ENCODE measurements around the gene MBD3L4. TPM values are rescaled to one million over a fixed set of nuclear protein-coding genes. Genes with fewer than 3 reads are reported as not detected.
A peak's percentile ranks its signal among the peaks of the same experiment; 100 is the strongest.

The MBD3L4 gene
- total and polyA plus RNA-seq, 10 of the 15 experiments (the other 5 are each of a cell fraction or from before 2014, with no cell fraction given), result not detected

DNA sequence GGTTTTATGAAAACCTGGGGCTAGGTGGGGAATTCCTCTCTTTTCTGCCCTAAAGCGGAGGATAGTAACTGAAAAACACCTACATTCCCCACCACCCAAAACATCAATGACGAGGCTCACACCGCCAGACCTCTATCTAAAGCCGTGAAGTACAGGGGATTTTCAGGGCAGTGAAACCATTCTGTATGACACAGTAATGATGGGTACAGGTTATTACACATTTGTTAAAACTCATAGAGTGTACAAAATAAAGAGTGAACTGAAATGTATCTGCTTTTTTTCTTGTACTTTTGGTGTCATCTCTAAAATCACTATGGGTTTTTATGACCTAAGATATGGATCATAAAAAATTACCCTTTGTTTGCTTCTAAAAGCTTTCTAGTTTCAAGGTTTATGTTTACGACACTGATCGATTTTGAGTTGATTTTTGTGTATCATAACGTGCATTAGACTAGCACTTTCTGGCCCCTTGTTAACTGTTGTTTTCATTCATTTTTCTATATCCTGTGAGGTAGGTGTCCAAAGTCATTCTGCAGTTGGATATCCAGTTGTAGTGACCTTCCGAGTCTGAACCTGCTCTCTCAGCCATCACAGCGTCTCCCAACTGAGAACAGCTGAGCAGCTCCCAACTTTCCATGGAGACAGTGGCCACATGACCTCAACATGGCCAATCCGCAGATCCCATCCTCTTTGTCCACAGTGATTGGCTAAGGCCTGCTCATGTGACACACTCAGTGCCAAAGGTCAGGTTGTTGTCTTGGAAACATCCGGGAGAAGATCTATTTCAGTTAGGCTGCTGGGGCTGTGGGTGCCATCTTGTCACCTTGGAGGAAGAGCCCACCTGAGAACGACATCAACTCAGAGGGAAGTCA lies 29.0 kb downstream of the MBD3L4 start (continued):
- peak; percentile 52; the same call in 1 of the 2 replicates for TF ChIP-seq CREB1 (IDR thresholded peaks at IDR 0.05; ENCODE audit: low read depth)

- in situ Hi-C loops (cut with MboI), result no loop called here
- H2AFZ ChIP-seq (ENCODE audit: control insufficient read depth, low read depth, low read length), result no peak overlapping the region
- BruUV-seq (replicated peaks), result no TSS peak
- no peaks in the 10 kb centered on the region for H4K20me1 ChIP-seq (ENCODE audit: control insufficient read depth, insufficient read depth)
- FAIRE-seq, result no peak
- H3K9ac ChIP-seq (ENCODE audit: control insufficient read depth, insufficient read depth, low read length), result no peak overlapping the region
- intact Hi-C loops (cut with micrococcal nuclease; ENCODE audit: unreplicated experiment), result no loop called here
- H3K27ac ChIP-seq (ENCODE audit: control insufficient read depth, insufficient read depth), result no peak overlapping the region
- no peak for ATAC-seq
- ChIA-PET RAD21 (ENCODE audit: unreplicated experiment) (no interaction called here), CTCF (interaction anchor here (1.0 kb wide), 1 partner anchor 9 kb away, joined by 3 read pairs; no protein-coding TSS in a partner anchor), SMC1A (ENCODE audit: uncharacterized antibody, unreplicated experiment) (interaction anchor here (2.4 kb wide), 1 partner anchor 10 kb away, joined by 13 read pairs; no protein-coding TSS in a partner anchor), POLR2A (no interaction called here)
- peaks cover 16% of the 10 kb centered on the region for H3K4me1 ChIP-seq (ENCODE audit: control insufficient read depth, insufficient read depth, low read length)
- no peak overlapping the region for H3K4me2 ChIP-seq (ENCODE audit: control insufficient read depth, insufficient read depth)
- 0% methylated on average over 3 of the region's 4 CpGs for WGBS (ENCODE audit: insufficient coverage, insufficient replicate concordance, low lambda C conversion rate, missing lambda C conversion rate)
- no peaks in the 10 kb centered on the region for H3K36me3 ChIP-seq (ENCODE audit: control insufficient read depth in 2 of 2, insufficient read depth in 2 of 2, low read length in 1 of 2)
- H3K79me2 ChIP-seq (ENCODE audit: control insufficient read depth, insufficient read depth, low read length), result no peaks in the 10 kb centered on the region
- no peak overlapping the region for H3K4me3 ChIP-seq
- no peaks in the 10 kb centered on the region for H3K27me3 ChIP-seq (replicated peaks in 1 of 2; ENCODE audit: control insufficient read depth in 2 of 2, insufficient read depth in 2 of 2, low read length in 1 of 2)
- H3K9me3 ChIP-seq (replicated peaks; ENCODE audit: control insufficient read depth, insufficient read depth, low read length), result no peaks in the 10 kb centered on the region; the same call in 1 of the 3 replicates
- DNase-seq (ENCODE audit: low read depth, low spot score), result no peak
- TF ChIP-seq SUPT20H (IDR thresholded peaks at IDR 0.05; ENCODE audit: borderline replicate concordance, control insufficient read depth, low read depth, low read length) (no peak), BHLHE40 (IDR thresholded peaks at IDR 0.05; ENCODE audit: borderline replicate concordance in 1 of 2, low read depth in 2 of 2, low read length in 1 of 2) (no peak), MTA2 (IDR thresholded peaks at IDR 0.05; ENCODE audit: low read depth) (peak; percentile 68; the same call in 1 of the 2 replicates), PML (IDR thresholded peaks at IDR 0.05; ENCODE audit: low read length) (no peak), SPI1 (IDR thresholded peaks at IDR 0.05; ENCODE audit: borderline replicate concordance, insufficient read depth, low read depth, low read length) (peak; percentile 52; the same call in 1 of the 2 replicates), EP300 (IDR thresholded peaks at IDR 0.05; ENCODE audit: borderline replicate concordance in 1 of 2, control insufficient read depth in 1 of 2, low read depth in 2 of 2, low read length in 2 of 2) (peak in 1 of 2 experiments; percentile 22; a peak in 1 of 4 replicates), NFIC (IDR thresholded peaks at IDR 0.05; ENCODE audit: low read depth, low read length) (no peak)
- TF ChIP-seq, protein P1, sequence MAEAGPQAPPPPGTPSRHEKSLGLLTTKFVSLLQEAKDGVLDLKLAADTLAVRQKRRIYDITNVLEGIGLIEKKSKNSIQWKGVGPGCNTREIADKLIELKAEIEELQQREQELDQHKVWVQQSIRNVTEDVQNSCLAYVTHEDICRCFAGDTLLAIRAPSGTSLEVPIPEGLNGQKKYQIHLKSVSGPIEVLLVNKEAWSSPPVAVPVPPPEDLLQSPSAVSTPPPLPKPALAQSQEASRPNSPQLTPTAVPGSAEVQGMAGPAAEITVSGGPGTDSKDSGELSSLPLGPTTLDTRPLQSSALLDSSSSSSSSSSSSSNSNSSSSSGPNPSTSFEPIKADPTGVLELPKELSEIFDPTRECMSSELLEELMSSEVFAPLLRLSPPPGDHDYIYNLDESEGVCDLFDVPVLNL (IDR thresholded peaks at IDR 0.05; ENCODE audit: low read depth, low read length), result no peak
- TF ChIP-seq, protein P2, sequence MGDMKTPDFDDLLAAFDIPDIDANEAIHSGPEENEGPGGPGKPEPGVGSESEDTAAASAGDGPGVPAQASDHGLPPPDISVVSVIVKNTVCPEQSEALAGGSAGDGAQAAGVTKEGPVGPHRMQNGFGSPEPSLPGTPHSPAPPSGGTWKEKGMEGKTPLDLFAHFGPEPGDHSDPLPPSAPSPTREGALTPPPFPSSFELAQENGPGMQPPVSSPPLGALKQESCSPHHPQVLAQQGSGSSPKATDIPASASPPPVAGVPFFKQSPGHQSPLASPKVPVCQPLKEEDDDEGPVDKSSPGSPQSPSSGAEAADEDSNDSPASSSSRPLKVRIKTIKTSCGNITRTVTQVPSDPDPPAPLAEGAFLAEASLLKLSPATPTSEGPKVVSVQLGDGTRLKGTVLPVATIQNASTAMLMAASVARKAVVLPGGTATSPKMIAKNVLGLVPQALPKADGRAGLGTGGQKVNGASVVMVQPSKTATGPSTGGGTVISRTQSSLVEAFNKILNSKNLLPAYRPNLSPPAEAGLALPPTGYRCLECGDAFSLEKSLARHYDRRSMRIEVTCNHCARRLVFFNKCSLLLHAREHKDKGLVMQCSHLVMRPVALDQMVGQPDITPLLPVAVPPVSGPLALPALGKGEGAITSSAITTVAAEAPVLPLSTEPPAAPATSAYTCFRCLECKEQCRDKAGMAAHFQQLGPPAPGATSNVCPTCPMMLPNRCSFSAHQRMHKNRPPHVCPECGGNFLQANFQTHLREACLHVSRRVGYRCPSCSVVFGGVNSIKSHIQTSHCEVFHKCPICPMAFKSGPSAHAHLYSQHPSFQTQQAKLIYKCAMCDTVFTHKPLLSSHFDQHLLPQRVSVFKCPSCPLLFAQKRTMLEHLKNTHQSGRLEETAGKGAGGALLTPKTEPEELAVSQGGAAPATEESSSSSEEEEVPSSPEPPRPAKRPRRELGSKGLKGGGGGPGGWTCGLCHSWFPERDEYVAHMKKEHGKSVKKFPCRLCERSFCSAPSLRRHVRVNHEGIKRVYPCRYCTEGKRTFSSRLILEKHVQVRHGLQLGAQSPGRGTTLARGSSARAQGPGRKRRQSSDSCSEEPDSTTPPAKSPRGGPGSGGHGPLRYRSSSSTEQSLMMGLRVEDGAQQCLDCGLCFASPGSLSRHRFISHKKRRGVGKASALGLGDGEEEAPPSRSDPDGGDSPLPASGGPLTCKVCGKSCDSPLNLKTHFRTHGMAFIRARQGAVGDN (IDR thresholded peaks at IDR 0.05), result no peak
- TF ChIP-seq, protein P3, sequence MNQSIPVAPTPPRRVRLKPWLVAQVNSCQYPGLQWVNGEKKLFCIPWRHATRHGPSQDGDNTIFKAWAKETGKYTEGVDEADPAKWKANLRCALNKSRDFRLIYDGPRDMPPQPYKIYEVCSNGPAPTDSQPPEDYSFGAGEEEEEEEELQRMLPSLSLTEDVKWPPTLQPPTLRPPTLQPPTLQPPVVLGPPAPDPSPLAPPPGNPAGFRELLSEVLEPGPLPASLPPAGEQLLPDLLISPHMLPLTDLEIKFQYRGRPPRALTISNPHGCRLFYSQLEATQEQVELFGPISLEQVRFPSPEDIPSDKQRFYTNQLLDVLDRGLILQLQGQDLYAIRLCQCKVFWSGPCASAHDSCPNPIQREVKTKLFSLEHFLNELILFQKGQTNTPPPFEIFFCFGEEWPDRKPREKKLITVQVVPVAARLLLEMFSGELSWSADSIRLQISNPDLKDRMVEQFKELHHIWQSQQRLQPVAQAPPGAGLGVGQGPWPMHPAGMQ (IDR thresholded peaks at IDR 0.05; ENCODE audit: borderline replicate concordance), result no peak
Observed at GRCh38 chr19:7007859-7008258, 32.1 kb downstream of the MBD3L4 start.

Data from GM12878 (cell line).